HL-60 (cell line): ENCODE data around the gene KIAA1671.

ENCODE experiments used
- GABPA ChIP-seq: IDR thresholded peaks from 2 replicates; pipeline ENCODE4 v1.6.1; 2012; ENCODE audit warnings: low read depth
- TF ChIP-seq, protein P1 (sequence below): IDR thresholded peaks from one replicate; pipeline ENCODE4 v1.5.1; 2011; ENCODE audit warnings: low read length, control low read depth, inconsistent platforms; ENCODE audit not compliant: insufficient read depth
- TF ChIP-seq, protein P2 (sequence below): IDR thresholded peaks from 2 replicates; pipeline ENCODE4 v1.6.1; 2012; ENCODE audit warnings: low read depth; ENCODE audit not compliant: insufficient replicate concordance

DNA sequence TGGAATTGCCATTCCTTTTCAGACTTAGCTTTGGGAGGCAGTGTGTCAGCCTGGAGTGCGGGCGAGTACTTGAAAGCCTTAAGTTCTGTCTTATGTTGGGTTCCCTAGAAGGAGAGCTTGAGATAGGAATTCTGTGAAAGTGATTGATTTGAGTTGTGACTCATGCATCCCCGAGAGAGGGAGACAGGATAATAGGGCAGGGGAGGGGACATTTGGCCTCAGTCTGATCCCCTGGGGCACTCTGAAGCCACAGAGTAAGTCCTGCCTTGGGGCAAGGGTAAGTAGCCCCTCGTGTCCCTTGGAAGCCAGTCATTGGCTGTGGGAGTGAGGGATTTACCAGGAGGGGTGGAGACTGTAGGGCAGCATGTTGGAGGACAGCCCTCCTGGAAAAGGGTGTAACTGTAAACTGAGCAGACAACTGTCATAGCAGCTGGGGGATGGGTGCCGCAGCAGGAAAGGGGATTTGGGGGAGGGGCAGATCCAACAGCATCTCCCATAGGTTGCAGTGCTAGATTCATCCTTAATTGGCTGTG, 44.0 kb downstream of the KIAA1671 start:
- TF ChIP-seq, protein P1, sequence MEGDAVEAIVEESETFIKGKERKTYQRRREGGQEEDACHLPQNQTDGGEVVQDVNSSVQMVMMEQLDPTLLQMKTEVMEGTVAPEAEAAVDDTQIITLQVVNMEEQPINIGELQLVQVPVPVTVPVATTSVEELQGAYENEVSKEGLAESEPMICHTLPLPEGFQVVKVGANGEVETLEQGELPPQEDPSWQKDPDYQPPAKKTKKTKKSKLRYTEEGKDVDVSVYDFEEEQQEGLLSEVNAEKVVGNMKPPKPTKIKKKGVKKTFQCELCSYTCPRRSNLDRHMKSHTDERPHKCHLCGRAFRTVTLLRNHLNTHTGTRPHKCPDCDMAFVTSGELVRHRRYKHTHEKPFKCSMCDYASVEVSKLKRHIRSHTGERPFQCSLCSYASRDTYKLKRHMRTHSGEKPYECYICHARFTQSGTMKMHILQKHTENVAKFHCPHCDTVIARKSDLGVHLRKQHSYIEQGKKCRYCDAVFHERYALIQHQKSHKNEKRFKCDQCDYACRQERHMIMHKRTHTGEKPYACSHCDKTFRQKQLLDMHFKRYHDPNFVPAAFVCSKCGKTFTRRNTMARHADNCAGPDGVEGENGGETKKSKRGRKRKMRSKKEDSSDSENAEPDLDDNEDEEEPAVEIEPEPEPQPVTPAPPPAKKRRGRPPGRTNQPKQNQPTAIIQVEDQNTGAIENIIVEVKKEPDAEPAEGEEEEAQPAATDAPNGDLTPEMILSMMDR = no peak
- no peak for TF ChIP-seq GABPA
- TF ChIP-seq, protein P2, sequence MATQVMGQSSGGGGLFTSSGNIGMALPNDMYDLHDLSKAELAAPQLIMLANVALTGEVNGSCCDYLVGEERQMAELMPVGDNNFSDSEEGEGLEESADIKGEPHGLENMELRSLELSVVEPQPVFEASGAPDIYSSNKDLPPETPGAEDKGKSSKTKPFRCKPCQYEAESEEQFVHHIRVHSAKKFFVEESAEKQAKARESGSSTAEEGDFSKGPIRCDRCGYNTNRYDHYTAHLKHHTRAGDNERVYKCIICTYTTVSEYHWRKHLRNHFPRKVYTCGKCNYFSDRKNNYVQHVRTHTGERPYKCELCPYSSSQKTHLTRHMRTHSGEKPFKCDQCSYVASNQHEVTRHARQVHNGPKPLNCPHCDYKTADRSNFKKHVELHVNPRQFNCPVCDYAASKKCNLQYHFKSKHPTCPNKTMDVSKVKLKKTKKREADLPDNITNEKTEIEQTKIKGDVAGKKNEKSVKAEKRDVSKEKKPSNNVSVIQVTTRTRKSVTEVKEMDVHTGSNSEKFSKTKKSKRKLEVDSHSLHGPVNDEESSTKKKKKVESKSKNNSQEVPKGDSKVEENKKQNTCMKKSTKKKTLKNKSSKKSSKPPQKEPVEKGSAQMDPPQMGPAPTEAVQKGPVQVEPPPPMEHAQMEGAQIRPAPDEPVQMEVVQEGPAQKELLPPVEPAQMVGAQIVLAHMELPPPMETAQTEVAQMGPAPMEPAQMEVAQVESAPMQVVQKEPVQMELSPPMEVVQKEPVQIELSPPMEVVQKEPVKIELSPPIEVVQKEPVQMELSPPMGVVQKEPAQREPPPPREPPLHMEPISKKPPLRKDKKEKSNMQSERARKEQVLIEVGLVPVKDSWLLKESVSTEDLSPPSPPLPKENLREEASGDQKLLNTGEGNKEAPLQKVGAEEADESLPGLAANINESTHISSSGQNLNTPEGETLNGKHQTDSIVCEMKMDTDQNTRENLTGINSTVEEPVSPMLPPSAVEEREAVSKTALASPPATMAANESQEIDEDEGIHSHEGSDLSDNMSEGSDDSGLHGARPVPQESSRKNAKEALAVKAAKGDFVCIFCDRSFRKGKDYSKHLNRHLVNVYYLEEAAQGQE = no peak
